HG03575 (cell line): ENCODE measurements around the gene ASTL.

Source experiments
- ATAC-seq: cut with Tn5 transposase; IDR thresholded peaks from one replicate; pipeline ENCODE4 v1.9.1; 2021; ENCODE audit not compliant: unreplicated experiment, insufficient number of reproducible peaks, low FRiP score; ENCODE audit errors: extremely low read depth

ASTL gene

DNA sequence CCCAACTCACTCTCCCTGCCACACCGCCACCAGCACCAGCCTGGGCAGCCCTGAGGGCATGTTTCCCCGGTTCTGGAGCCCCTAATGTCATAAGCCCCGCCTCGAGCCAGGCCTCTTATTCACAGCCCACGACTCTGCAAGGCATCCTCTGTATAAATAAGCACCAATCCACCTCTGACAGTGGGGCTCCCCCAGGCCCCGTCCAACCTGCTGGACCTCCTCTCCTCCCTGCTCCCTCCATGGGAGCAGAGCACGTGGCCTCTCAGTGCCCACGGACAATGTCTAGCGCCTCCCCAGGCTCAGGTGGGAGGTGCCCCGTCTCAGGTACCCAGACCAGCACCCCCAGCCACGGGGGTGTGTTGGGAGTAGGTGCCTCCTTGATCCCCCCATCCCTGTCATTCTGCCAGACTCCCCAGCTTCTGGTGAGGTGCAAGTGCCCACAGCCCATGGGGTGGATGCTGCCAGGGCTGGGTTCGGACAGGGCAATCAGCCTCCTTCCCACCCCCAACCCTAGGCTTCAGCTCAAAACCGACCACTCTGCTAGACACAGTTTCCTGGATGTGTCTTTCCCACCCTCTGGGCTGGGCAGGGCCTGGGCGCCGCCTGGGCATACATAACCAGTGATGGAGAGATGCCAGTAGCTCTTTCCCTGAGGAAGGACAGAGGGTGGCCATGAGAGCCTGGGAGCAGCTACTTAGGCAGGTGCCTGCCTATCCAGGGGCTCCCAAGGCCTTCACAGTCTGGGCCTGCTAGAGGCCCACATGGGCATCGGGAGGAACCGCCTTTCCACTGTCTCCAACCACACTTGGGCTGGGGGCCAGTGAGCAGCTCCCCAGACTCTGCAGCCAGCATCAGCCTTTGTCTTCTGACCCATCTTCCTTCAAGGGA, 20.4 kb downstream of the ASTL start:
- ATAC-seq: no peak

DNA sequence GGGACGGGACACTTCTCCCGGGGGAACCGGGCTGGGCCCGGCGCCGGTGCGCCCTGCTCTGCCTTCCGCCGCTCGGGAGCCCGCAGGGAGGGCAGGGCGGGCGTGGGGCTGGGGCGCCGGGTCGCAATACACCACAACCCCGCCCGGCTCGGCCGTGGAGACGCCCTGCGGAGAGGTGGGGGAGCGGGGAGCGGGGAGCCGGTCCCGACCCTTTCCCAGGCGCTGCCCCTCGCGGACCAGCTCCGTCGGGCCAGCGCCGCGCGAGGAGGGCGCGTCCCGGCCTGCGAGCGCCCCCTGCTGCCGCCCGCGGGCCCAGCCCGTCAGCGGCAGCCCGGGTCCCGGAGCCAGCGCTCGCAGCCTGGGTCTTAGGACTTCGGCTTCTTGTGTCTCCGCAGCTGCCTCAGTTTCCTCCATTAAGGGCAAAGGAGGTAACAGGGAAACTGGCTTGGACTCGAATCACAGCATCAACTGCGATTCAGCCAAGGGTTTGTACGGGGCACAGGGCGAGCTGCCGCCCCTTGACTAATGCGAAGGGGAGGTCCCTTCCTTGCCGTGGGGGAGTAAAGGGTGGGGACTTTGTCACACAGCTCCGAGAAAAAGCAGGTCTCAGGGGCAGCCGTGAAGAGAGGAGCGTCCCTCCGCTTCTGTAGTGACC, 21.3 kb downstream of the ASTL start:
- no peak for ATAC-seq

DNA sequence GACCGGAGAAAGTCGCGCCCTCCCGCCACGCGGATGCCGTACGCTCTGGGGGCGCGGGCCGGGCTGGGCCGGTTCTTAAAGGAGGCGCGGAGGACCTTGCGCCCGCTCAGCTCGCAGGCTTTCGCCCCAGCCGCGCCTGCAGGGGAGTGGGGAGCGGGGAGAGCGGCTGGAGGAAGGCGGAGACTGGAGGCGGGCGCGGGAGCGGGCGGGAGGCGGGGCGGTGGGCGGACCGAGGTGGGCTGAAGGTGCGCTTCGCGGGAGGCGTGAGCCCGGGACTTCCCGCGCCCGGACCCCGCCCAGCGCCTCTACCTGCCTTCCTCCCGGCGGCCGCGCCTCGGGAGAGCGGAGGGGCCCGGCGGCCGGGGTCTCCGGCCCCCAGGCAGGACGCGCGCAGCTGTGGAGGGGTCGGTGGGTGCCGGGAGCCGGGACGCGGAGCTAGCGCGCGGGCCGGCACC, 21.9 kb downstream of the ASTL start, which contains the start of gene ADRA2B:
Gene ADRA2B (minus strand): TSS at position 148 of the 455 bp plus-strand sequence. CDS start 422 bp downstream, outside the sequence.
- no peak for ATAC-seq

DNA sequence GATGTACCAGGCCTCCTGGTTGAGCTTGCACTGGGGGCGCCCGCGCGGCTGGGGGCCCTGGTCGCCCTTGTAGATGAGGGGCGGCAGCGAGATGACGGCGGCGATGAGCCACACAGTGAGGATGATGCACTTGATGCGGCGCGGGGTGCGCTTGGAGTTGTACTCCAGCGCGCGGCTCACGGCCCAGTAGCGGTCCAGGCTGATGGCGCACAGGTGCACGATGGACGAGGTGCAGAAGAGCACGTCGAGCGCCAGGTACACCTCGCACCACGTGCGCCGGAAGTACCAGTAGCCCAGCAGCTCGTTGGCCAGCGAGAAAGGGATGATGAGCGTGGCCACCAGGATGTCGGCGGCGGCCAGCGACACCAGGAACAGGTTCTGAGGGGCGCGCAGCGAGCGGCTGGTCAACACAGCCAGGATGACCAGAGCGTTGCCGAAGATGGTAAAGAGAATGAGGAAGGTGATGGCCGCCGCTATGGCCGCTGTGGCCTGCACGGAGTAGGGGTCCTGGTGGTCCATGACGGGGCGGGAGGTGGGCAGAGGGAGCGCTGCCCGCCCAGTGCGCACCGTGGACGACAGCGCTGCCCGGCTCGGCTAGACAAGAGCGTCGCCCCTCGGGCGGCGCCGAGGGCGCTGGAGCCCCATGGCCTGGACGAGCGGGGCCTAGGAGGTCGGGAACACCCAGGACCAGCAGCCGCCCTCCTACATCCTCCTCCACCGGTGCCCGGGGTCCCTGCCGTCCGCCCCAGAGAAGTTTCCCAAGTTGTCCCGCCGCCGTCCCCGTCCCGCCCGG, 22.5 kb downstream of the ASTL start:
- ATAC-seq: no peak

DNA sequence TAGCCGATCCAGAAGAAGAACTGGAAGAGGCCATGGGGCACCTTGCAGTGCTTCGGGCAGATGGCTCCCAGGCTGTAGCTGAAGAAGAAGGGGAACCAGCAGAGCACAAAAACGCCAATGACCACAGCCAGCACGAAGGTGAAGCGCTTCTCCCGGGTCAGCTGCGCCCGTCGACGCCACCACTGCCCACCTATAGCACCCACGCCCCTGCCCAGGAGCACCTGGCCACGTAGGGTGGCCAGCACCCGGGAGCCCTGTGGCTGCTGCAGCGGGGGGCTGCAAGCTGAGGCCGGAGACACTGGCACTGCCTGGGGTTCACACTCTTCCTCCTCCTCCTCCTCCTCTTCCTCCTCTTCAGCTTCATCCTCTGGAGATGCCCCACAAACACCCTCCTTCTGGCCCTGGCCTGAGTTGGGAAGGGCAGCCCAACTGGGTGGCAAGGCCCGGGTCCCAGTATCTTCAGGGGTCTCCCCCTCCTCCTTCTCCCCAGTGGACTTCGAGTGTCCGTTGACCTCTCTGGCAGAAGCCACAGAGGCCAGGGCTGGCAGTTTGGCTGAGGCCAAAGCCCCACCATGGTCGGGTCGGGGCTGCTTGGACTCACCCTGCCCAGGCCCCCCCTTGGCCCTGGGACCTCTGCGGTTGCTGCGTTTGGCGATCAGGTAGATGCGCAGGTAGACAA, 23.3 kb downstream of the ASTL start:
- ATAC-seq: no peak

GRCh38 chr2:96114546-96114902, 23.8 kb downstream of the ASTL start:
- no peak for ATAC-seq

GRCh38 chr2:96113951-96114350, 24.4 kb downstream of the ASTL start:
- ATAC-seq: no peak

DNA sequence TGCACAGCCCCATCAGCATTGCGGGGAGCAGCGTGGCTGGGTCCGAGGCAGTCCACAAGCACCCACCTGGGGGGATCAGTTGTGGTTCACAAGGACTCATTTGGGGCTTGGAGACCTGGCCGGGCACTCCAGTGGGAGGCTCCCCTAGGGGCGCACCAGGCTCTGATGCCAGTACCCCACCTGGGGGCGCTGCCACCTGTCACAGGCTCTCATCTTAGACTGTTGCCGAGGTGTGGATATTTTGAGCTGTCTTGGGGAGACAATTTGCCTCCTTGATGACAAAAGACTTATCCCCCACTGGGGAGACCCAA, 25.0 kb downstream of the ASTL start:
- ATAC-seq: no peak

- ATAC-seq: no peak
Observed at GRCh38 chr2:96112501-96113366, 25.6 kb downstream of the ASTL start.

DNA sequence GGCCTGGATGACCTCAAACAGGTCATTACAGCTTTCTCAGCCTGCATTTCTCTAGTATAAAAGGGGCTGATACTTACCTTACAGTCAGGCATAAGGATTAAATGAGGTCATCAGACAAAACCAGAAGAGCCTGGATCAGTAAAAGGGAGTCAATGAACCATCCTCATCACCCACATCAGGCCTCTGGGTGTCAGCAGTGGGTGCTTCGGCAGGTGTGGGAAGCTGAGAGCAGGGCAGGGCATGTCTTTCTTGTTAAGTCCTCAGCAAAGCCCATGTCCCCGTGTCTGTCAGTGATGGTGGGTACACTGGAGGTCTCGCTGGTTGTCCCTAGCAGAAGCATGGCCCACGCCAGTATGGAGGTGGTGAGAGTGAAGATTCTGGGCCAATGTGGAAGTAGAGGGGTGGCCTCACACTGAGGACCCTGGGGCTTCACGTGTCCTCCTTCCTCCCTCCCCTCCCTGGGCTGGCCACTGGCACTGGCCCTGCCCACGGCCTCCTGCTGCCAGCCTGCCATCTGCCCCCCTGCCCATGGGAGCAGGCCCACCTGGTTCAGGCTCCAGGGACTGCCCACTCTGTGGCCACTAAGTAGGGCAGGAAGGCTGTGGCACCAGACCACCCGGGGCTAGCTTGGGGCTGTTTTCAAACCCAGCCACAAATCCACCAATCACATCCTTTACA, 26.3 kb downstream of the ASTL start:
- no peak for ATAC-seq

DNA sequence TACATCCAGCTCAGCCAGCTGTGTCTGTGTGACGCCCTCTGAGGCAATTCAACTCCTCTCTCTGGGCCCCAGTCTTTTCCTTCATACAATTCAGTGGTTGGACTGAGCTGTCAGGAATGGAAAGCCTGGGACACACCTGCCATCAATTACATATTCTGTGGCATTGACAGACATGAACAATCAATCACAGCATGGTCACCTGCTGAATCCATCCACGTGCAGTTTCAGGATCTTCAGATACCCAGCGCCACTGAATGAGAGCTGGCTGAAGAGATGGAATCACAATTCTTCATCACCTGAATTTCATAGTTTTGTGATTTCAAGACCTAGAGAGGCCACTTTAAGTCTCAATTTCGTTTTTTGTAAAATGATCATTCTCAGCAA, 27.1 kb downstream of the ASTL start:
- no peak for ATAC-seq

DNA sequence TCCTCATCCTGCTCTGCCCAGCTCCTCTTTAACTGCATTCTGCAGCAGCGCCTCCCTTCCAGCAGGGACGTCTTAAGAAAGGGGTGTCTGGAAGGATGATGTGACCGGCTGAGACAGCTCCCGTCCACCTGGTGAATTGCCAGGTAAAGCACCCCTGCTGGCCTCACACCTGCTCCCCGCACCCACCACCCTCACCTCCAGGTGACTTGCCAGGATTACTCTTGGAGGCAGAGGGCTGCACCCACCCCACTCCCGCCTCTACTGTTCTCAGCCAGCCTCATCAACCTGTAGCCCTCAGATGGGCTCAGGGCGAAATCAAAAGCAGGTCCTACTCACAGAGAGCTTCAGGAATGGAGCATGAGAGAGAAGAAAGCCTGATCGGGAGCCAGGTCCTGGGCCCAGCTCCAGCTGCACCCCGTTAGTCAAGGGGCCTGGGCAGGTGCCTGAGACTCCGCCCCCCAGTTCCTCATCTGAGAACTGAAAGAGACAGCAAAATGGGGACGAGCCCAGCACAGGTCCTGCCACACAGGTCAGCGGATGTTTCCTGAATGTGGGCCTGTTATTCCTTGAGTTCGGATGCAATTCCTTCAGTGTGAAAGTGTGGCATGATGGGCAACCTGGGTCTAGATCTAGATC, 27.6 kb downstream of the ASTL start:
- ATAC-seq: no peak

- ATAC-seq: no peak
Observed at GRCh38 chr2:96109931-96110511, 28.3 kb downstream of the ASTL start.

DNA sequence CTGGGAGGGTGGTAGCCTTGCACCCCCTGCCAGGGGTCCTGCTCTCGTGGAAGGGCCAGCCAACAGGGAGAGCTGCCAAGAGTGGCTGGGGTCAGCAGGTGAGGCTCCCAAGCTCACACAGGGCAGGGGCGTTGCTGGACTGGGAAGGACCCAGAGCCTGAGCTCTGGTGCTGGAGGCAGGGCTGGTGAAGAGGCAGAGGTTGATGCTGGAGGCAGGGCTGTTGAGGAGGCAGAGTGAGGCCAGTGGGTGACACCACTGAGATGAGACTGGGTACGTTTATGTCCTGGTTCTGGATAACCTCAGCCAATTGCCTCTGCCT, 29.0 kb downstream of the ASTL start:
- no peak for ATAC-seq

DNA sequence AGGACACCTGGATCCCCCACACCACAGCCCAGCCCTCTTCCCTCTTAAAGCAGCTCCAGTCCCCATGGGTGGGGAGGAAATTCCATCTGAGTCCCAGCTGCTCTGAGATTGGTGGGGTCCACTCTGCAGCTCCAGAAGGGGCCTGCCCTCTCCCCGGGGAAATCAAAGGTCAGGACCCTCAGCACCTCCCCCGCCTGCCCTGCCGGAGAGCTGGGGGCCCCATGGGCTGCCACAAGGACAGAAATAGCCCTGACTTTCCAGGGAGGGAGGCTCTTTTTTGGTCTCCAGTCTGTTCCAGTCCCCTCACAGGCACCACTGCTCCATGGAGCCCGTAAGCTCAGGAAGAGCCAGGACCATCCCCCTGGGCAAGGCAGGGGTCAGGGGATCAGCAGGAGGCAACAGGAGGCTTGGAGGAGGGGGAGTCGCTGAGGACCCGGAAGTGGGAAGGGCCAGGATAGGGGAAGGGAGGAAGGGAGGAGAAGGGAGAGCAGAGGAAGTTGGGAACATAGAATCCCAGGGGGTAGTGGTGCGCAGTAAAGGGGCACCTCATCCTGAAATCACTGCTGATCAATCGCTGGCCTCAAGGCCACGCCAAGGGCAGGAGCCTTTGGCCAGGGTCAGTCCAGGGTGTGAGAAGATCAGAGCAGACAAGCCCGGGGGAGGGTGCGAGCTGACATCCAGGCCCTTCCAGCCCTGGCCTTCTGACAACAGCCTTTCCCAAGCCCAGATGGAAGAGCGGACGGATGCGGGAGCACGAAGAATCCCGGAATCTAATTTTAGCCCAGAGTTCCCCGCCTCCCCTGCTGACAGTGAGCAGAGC, 29.6 kb downstream of the ASTL start:
- no peak for ATAC-seq

DNA sequence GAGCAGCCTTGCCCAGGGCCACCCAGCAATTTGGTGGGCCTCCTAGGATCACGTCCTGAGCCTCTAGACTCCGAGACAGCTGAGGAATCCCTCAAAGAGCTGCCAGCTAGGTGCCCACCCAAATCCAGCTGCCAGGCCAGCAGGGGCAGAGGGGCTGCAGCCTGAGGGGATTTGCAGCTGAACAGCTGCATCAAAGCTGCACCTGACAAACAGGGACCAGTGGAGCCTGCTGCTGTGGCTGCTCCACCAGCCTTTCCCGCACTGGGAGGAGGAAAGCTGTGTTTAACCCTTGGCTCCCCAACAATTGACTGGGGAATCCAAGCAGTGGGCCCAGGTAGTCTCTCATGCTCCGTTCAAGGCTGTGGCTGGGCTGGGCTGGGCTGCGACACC, 30.2 kb downstream of the ASTL start:
- ATAC-seq: no peak

DNA sequence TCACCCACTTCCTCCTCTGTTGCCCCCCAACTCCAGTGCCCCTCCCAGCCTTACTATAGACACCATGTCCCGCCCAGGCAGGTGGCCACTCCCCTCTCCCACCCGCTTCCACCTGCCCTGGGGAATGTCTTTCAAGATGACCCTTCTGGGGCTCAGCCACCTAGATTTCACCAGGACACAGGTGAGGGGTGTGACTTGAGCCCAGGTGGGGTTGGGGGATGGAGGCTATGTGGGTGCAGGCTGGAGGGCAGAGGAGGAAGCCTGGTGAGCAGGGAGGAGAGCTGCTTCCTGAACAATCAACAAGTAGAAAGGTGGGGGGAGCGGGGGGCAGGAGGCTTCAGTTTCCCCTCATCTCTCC, 30.6 kb downstream of the ASTL start:
- no peak for ATAC-seq
